ENCODE results near the gene PFDN6.

DNA sequence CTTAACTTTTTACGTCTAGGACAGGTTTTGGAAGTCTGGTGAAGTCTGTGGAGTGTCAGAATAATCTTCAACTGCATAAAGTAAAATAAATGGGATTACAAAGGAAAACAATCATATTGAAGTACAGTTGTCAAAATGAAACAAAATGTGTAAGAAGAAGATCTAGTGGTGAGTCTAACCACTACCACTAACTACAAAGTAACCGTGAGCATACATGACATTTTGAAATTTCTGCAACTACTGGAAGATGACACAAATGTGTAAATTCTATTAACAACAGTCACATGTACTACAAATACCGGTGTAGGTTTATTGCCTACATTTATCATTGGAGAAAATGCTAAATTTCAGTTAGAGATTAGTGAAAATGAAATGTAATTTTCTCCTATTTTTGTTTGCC is 47.4 kb upstream of the PFDN6 start:
- TF ChIP-seq, protein P1, sequence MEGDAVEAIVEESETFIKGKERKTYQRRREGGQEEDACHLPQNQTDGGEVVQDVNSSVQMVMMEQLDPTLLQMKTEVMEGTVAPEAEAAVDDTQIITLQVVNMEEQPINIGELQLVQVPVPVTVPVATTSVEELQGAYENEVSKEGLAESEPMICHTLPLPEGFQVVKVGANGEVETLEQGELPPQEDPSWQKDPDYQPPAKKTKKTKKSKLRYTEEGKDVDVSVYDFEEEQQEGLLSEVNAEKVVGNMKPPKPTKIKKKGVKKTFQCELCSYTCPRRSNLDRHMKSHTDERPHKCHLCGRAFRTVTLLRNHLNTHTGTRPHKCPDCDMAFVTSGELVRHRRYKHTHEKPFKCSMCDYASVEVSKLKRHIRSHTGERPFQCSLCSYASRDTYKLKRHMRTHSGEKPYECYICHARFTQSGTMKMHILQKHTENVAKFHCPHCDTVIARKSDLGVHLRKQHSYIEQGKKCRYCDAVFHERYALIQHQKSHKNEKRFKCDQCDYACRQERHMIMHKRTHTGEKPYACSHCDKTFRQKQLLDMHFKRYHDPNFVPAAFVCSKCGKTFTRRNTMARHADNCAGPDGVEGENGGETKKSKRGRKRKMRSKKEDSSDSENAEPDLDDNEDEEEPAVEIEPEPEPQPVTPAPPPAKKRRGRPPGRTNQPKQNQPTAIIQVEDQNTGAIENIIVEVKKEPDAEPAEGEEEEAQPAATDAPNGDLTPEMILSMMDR (IDR thresholded peaks at IDR 0.05), result no peak
- no peak for TF ChIP-seq SMC3 (IDR thresholded peaks at IDR 0.05; ENCODE audit: low read depth, low read length)
- TF ChIP-seq, protein P2, sequence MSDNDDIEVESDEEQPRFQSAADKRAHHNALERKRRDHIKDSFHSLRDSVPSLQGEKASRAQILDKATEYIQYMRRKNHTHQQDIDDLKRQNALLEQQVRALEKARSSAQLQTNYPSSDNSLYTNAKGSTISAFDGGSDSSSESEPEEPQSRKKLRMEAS (IDR thresholded peaks at IDR 0.05; ENCODE audit: low read depth), result no peak
- no peak for TF ChIP-seq FOXJ3 (CRISPR knock-in tag; IDR thresholded peaks at IDR 0.05)
- TF ChIP-seq MXI1 (IDR thresholded peaks at IDR 0.05; ENCODE audit: low read depth, low read length), result no peak
- no peak for TF ChIP-seq POLR2AphosphoS5 (IDR thresholded peaks at IDR 0.05; ENCODE audit: low read depth, low read length)
- TF ChIP-seq GATA2 (CRISPR knock-in tag; IDR thresholded peaks at IDR 0.05), result no peak
- no peak for TF ChIP-seq YY1 (IDR thresholded peaks at IDR 0.05; ENCODE audit: low read depth)
- TF ChIP-seq SIN3A (IDR thresholded peaks at IDR 0.05; ENCODE audit: borderline replicate concordance, low read depth, low read length), result no peak
- TF ChIP-seq, protein P3, sequence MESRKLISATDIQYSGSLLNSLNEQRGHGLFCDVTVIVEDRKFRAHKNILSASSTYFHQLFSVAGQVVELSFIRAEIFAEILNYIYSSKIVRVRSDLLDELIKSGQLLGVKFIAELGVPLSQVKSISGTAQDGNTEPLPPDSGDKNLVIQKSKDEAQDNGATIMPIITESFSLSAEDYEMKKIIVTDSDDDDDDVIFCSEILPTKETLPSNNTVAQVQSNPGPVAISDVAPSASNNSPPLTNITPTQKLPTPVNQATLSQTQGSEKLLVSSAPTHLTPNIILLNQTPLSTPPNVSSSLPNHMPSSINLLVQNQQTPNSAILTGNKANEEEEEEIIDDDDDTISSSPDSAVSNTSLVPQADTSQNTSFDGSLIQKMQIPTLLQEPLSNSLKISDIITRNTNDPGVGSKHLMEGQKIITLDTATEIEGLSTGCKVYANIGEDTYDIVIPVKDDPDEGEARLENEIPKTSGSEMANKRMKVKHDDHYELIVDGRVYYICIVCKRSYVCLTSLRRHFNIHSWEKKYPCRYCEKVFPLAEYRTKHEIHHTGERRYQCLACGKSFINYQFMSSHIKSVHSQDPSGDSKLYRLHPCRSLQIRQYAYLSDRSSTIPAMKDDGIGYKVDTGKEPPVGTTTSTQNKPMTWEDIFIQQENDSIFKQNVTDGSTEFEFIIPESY (IDR thresholded peaks at IDR 0.05; ENCODE audit: borderline replicate concordance, low read depth), result no peak
- TF ChIP-seq NRF1 (IDR thresholded peaks at IDR 0.05; ENCODE audit: low read depth, low read length), result no peak
- TF ChIP-seq EZH2phosphoT487 (IDR thresholded peaks at IDR 0.05; ENCODE audit: borderline replicate concordance, low read depth), result no peak

Data from SK-N-SH (cell line).